Erythroblast (primary cell): ENCODE measurements around the gene UGT1A4.
"Not testable (repeated sequence)": the region's sequence is repeated elsewhere in the genome, so short reads cannot be mapped to it uniquely, and the experiment has no call there.

ENCODE experiments used
- GATA1 ChIP-seq: IDR thresholded peaks from 2 replicates; pipeline ENCODE4 v1.6.1; 2011; ENCODE audit warnings: low read depth, mild to moderate bottlenecking, control low read depth, low read length, moderate library complexity
- POLR2A ChIP-seq: IDR thresholded peaks from 2 replicates; pipeline ENCODE4 v1.6.1; 2011; ENCODE audit warnings: mild to moderate bottlenecking, low read length

DNA sequence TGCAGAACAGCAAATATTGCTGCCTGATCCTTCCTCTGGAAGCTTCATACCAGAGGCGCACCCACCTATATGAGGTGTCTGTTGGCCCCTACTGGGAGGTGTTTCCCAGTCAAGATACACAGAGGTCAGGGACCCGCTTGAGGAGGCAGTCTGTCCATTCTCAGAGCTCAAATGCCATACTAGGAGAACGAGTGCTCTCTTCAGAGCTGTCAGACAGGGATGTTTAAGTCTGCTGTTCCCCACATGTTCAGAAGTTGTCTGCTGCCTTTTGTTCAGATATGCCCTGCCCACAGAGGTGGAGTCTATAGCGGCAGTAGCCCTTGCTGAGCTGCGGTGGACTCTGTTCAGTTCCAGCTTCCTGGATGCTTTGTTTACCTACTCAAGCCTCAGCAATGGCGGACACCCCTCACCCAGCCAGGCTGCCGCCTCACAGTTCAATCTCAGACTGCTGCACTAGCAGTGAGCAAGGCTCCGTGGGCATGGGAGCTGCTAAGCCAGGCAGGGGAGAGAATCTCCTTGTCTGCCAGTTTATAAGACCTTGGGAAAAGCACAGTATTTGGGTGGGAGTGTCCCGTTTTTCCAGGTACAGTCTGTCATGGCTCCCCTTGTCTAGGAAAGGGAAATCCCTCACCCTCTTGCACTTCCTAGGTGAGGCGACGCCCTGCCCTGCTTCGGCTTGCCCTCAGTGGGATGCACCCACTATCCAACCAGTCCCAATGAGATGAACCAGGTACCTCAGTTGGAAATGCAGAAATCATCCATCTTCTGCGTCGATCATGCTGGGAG lies 18.5 kb downstream of the UGT1A4 start:
- TF ChIP-seq POLR2A, GATA1: not testable (repeated sequence)
